Urothelium cell line (cell line): ENCODE measurements around the gene LDHA.

Source experiments
- DNase-seq: peaks from one replicate; pipeline ENCODE4 v3.0.0; 2011; ENCODE audit warnings: low spot score, mixed read lengths
- FAIRE-seq: peaks from 2 replicates; lab custom pipeline; 2011; peaks lifted over from hg19 to GRCh38; lab: Jason Lieb, UNC

Gene LDHA

DNA sequence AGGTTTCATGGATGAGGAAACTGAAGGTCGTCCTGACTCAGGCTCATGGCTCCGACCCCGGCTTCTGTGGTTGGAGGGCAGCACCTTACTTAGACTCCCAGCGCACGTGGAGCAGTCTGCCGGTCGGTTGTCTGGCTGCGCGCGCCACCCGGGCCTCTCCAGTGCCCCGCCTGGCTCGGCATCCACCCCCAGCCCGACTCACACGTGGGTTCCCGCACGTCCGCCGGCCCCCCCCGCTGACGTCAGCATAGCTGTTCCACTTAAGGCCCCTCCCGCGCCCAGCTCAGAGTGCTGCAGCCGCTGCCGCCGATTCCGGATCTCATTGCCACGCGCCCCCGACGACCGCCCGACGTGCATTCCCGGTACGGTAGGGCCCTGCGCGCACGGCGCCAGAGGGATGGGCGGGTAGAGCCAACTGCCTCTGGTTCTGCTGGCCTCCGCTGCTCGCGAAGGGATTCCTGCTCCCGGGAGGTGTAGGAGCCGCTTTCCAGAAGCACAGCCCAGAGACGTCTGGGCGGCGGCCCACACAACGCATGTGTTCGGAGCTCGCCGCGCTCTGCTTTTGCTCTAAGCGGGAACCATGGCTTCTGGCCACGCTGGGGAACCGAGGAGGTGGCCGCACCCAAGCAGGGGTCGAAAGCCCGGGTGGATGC is at the start of gene LDHA:
TSS of gene LDHA (plus strand) at position 289 of the 653 bp plus-strand sequence. CDS start 2,280 bp downstream, outside the sequence.
- peak; percentile 96 for DNase-seq
- no peak for FAIRE-seq

- no peak for FAIRE-seq
- no peak for DNase-seq
Measured at GRCh38 chr11:18347471-18348125, 46.8 kb upstream of the LDHA start.

DNA sequence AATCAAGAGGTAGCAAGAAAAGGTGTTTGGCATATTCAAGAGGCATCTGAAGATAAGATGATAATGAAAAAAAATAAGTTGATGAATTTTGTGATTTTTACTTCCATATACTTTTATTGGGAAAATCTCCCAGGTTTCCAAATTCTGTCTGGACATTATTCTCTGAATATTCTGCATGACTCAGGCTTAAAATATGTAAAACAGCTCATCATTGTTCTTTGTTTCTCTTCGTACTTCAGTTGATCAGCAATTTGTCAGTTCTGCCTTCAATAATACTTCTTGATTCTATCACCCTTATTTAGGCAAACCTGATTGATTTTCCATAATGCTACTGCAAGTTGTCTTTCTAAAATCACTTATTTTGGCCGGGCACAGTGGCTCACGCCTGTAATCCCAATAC is 41.8 kb upstream of the LDHA start:
- FAIRE-seq (no peak), DNase-seq (peak; percentile 8)

DNA sequence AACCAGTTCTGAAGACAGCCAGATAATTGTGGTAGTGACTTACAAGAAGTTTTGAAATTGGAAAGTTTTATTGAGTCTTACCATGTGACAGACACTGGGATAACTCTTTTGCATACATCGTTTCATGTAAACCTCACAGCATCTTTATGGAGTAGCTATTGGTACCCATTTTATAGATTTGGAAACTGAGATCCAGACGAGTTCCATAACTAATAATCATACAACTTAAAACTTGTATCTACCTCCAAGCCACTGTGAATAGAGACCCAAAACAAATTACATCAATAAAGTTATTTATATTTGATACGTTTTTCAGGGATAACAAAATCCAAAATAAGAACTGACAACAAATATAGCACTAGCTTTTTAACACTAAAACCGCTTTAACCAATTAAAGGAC is 35.7 kb upstream of the LDHA start:
- FAIRE-seq (no peak), DNase-seq (no peak)

GRCh38 chr11:18361154-18361553 is 33.2 kb upstream of the LDHA start:
- DNase-seq, result no peak
- no peak for FAIRE-seq

GRCh38 chr11:18364495-18365073 is 29.8 kb upstream of the LDHA start:
- DNase-seq (no peak), FAIRE-seq (no peak)

GRCh38 chr11:18365741-18366140 is 28.6 kb upstream of the LDHA start:
- FAIRE-seq, result no peak
- DNase-seq, result no peak

GRCh38 chr11:18366286-18366685 is 28.1 kb upstream of the LDHA start:
- FAIRE-seq, result no peak
- no peak for DNase-seq

GRCh38 chr11:18367431-18367830 is 26.9 kb upstream of the LDHA start:
- FAIRE-seq (no peak), DNase-seq (no peak)

DNA sequence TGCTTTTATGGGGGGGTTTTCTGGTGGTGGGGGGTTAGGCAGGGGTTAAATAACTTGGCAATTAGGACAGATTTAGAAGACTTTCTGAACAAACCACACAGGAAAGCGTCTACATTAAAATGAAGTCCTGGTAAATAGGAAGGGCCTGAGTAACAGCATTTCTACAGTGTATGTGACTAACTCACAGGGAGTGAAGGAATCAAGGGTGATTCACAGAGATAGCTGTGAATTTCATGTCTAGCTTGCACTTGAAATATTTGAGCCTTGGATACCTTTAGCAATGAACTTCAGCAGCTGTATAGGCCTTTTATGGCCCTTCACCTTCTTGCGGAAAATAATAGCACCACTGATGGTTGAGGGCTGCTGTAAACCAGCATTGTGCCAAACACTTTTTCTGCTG is 26.1 kb upstream of the LDHA start:
- no peak for FAIRE-seq
- no peak for DNase-seq

GRCh38 chr11:18369398-18369797 is 25.0 kb upstream of the LDHA start:
- FAIRE-seq, result no peak
- DNase-seq, result no peak

DNA sequence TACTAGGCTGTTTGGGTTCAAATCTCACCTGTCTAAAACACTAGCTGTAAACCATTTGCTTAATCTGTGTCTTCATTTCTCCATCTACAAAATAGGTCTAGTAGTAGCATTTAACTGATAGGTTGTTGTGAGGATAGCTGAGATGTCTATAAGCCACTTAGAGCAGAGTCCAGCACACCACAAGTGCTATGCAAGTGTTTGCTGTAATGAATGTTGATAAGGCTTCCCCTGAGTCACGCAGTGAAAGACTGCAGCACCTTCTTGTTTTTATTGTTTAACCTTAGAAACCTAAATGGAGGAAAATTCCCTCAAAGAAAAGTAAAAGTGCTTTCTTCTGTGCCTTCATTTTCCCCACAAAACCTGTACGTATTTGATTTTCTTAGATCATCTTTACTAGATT is 23.1 kb upstream of the LDHA start:
- DNase-seq, result no peak
- FAIRE-seq, result no peak

DNA sequence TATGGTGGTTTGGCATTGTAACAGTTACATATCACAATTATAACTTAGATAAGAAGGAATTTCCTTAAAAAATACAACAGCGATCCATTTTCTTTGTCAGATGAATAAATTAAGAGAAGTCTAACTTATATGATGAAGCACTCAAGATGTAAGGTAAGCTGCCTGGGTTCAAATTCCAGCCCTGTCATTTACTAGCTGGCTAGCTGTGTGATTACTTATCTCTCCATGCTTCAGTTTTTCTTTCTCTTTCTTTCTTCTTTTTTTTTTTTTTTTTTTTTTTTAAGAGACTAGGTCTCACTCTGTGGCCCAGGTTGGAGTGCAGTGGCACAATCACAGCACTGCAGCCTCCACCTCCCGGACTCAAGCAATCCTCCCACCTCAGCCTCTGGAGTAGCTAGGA is 22.2 kb upstream of the LDHA start:
- DNase-seq, result no peak
- no peak for FAIRE-seq

DNA sequence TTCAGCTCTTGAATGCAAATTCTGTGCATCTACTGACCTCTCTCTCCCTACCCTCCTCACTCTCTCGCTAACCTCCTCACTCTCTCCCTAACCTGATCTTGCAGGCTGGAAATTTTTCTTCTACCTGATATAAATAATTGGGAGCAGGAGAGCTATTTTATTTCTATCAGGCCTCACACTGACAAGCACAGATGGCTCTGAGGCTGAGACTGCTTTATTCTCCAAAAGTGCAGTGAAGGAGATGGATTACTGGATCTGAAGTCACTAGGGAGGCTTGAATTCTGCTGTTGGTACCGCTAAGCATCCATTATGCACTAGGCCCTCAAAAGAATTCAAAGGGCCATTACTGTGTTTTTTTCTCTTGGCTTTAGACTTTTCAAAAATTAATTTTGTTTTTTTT is 19.4 kb upstream of the LDHA start:
- DNase-seq, result no peak
- no peak for FAIRE-seq

GRCh38 chr11:18375941-18376340 is 18.4 kb upstream of the LDHA start:
- FAIRE-seq, result no peak
- DNase-seq, result no peak

DNA sequence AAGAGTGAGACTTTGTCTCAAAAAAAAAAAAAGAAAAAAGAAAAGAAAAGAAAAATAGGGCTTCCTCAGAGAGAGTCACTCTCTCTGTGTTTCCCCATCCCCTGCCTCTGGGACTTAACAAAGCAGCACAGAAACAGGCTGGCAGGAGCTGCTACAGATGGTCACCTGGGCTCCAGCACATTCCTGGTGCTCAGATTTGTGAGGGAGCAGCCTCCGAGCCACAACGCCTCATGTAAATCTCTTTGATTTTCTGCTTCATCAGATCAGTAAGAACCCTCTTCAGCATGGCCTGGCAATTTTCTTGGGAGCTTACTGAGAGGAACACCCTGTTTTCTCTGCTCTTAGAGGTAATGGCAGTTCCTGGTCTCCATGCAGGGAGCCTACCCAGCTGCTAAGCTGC is 15.2 kb upstream of the LDHA start:
- FAIRE-seq, result no peak
- no peak for DNase-seq

GRCh38 chr11:18383388-18384156 is 10.8 kb upstream of the LDHA start:
- DNase-seq, result peak; percentile 79
- FAIRE-seq, result no peak

GRCh38 chr11:18384157-18384641 is 10.2 kb upstream of the LDHA start:
- FAIRE-seq (no peak), DNase-seq (peak; percentile 33)

- DNase-seq (no peak), FAIRE-seq (no peak)
Measured at GRCh38 chr11:18390088-18390487, 4.3 kb upstream of the LDHA start.

DNA sequence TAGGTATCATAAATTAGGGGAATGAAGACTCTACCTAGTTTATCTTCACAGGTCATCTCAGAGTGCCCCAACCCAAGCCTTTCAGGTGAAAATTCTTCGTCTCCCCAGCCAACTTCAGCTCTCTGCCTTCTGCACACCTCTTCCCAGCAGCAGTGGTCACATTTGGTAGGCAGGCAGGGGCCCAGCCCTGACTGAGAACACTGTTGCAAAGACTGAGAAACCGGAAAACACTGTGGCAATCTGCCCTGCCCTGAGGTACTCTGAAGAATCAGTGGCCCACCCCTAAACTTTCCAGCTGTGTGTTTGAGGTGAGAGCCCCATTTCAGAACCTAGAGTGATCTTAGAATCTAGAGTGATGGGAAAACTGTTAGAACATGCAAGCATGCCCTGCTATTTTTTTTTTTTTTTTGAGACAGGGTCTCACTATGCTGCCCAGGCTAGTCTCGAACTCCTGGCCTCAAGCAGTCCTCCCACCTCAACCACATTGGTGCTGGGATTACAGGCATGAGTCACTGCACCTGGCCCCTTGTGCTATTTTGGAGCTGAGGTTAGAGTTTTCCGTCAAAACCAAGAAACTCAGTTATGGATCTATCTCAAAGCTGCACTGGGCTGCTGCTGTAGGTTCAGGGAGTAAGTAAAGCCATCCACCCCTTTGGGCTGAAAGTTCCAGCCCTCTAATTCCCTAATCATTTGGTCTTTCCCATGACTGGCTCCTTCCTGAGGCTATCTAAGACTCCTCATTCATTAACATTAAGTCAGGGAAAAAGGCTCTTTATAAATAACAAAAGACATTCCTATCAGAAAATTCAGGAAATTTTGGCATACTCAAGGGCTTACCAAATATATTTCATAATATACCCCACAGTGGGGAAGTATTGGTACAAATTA is 1.7 kb upstream of the LDHA start:
- FAIRE-seq (no peak), DNase-seq (no peak)
